NCI-H2029 (cell line): Measurements from ENCODE around the gene DUOX1.
A peak's percentile ranks its signal among the peaks of the same experiment; 100 is the strongest.
"Not testable (repeated sequence)": the region's sequence is repeated elsewhere in the genome, so short reads cannot be mapped to it uniquely, and the experiment has no call there.

ENCODE experiments used
- DNase-seq: peaks from one replicate; lab custom pipeline; 2025; lab: John Stamatoyannopoulos, UW

Gene DUOX1

DNA sequence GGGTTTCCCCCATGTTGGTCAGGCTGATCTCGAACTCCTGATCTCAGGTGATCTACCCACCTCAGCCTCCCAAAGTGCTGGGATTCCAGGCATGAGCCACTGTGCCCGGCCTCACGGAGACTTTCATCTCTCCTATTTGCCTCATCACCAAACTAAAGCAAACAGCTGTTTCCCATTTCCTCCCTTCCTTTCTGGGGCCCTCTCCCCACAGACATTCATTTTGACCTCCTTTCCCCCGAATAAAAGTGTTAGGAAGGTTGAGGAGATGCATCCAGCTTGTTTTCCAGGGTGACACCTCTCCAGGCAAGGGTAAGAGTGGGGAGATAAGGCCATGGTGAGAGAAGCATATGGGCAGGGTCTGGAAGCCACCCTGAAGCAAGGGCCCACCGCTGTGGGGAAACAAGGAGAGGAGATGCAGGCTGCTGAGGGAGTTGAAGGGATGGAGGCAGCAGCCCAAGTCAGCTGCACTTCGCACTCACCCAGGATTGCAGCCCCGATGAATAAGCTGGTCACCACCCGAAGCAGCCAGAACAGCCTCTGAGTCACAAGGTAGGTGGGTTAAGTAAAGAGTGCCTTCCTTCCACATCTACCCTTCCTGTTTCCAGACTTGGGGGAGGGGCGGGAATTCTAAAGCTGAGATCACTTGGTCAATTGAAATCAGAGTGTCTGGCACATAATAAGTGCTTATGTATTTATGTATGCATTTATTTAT is 7.9 kb upstream of the DUOX1 start:
- no peak for DNase-seq

DNA sequence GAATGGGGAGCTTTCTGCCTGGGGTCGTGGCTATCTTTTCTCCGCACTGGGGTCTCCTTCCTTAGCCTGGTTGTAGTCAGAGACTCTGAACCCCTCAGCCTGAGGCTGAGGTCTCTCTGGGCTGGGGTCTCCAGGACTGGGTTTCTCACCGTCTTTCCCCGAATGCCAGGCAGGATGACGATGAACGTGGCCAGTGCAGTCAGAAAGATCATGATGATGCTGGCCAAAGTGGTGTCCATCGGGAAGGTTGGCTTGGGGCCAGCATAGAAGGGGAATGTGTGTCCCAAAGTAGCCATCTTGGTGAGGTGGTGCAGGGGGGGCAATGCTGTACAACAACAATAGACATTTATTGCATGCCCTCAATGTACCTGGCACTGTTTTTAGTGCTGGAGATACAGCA is 7.1 kb upstream of the DUOX1 start:
- DNase-seq: no peak

DNA sequence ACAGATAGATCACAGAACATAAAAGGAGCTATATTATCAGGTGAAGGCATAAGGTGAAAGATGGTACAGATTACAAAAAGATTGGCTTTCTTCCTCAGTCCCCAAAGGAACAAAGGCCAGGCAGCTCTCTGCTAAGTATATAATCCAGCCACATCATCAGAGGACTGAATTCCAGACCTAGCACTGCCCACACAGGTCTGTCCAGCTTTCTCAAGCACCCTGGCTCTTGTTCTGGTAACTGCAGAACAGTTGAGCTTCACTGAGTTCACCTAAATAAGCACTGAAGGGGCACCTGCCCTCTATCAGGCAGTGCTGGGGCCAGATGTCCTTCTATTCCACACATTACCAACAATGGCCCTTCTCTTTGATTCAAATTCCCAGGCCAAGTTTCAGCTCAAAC is 6.4 kb upstream of the DUOX1 start:
- DNase-seq: no peak

GRCh38 chr15:45126535-45127158 is 3.1 kb upstream of the DUOX1 start:
- peak; percentile 22 for DNase-seq

DNA sequence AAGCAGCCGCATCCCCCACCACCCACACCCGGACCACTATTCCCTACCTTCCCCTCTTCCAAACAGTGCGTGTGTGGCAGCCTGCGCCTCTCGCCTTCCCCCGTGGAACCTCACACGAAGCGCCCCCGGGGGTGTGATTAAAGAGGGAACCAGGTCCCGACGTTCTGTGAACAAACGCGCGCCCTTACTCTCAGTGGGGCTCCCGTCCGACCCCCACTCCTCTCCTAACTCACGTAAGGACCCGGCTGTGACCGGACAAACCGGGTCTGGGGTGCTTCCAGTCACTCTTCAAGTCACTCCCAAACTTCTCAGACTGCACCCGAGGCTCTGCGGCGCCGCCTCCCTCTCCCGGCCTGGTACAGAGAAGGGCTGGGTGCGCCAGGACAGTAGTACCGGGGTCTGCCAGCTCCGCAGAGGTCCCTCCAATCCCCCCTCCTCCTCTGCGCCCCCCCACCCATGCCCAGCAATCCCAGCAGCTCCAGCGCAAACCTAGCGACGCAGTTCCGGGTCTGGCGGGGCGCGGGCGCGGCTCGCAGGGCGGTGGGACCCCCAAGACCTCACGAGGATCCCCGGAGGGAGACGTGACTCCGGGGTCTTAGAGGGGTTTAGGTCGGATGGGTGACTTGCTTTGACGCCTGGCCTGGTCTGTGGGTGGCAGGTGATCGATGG is 689 bp upstream of the DUOX1 start:
- DNase-seq: no peak

GRCh38 chr15:45130291-45131000 is 652 bp downstream of the DUOX1 start:
- no peak for DNase-seq

DNA sequence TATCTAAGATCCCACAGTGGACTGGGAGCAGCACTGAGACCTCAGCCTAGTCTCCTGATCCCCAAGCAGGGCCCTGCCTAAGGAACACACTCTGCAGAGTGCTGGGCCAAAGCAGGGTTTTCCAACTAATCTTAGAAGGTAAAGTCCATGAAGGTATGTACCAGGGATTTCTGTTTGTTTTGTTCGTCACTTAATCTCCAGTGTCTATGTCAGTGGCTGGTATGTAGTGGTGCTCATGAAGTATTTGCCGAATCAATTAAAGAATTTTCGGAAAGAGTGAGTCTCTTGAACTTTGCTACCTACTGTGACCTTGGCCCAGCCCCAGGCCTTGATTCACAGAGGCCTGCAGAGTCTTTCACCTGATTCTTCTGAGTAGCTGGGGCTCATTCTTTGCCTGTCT is 1.7 kb downstream of the DUOX1 start:
- DNase-seq: no peak

- no peak for DNase-seq
Observed at GRCh38 chr15:45132844-45133560, 3.2 kb downstream of the DUOX1 start.

GRCh38 chr15:45133561-45133920 is 3.7 kb downstream of the DUOX1 start:
- DNase-seq: no peak

- DNase-seq: no peak
Observed at GRCh38 chr15:45134046-45134445, 4.3 kb downstream of the DUOX1 start.

DNA sequence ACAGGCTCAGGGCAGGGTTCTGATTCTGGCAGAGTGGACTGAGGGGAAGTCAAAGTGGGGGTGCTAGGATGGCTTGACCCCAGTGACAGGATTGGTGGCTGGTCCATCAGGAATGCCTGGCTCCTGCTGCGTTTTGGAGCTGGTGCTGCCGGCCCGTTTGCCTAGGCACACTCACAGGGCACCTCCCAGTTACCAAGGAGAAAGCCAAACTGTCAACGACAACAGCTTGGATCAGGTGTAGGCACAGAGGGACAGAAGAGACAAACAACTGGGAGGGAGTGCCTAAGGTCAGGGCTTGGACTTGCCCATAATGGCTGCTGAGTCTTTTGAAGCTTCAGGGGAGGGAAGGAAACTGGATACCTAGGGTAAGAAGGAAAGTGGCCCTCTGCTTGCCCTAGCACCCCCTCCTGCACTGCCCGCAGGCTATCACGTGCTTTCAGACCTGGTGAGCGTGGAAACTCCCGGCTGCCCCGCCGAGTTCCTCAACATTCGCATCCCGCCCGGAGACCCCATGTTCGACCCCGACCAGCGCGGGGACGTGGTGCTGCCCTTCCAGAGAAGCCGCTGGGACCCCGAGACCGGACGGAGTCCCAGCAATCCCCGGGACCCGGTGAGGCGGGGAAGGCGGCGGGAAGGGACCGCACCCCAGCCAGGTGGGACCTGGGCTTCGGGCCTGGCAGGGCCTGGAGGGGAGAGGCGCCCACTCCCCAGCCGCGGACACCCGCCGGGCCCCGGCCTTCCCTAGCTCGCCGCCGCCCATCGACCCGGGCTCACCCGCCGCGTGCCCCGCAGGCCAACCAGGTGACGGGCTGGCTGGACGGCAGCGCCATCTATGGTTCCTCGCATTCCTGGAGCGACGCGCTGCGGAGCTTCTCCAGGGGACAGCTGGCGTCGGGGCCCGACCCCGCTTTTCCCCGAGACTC is 5.1 kb downstream of the DUOX1 start:
- DNase-seq: no peak

DNA sequence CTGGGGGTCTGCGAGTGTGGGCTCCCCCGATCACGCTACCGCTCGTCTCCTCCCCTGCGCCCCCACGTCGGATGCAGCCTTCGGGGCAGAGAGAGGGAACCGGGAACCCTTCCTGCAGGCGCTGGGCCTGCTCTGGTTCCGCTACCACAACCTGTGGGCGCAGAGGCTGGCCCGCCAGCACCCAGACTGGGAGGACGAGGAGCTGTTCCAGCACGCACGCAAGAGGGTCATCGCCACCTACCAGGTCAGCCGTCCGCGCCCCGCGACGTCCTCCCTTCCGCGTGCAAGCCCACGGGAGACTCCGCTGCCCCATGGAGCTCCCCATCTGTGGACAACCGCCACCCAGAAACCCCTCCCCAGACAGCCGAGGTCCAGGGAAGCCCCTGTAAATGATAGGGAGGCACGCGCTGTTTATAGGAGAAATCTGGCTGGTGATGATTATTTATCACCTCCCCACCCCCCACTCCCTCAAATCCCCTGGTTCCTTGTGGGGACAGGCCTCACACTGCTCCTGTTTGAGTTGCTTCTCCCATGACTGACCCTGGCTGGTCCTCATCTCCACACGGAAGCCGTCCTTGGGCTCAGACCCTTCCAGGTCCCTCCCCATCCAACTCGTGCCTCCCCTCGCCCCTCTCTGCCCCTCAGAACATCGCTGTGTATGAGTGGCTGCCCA is 6.0 kb downstream of the DUOX1 start:
- not testable (repeated sequence) for DNase-seq

GRCh38 chr15:45136378-45136764 is 6.6 kb downstream of the DUOX1 start:
- DNase-seq: no peak

- DNase-seq: no peak
Observed at GRCh38 chr15:45137703-45138102, 7.9 kb downstream of the DUOX1 start.

DNA sequence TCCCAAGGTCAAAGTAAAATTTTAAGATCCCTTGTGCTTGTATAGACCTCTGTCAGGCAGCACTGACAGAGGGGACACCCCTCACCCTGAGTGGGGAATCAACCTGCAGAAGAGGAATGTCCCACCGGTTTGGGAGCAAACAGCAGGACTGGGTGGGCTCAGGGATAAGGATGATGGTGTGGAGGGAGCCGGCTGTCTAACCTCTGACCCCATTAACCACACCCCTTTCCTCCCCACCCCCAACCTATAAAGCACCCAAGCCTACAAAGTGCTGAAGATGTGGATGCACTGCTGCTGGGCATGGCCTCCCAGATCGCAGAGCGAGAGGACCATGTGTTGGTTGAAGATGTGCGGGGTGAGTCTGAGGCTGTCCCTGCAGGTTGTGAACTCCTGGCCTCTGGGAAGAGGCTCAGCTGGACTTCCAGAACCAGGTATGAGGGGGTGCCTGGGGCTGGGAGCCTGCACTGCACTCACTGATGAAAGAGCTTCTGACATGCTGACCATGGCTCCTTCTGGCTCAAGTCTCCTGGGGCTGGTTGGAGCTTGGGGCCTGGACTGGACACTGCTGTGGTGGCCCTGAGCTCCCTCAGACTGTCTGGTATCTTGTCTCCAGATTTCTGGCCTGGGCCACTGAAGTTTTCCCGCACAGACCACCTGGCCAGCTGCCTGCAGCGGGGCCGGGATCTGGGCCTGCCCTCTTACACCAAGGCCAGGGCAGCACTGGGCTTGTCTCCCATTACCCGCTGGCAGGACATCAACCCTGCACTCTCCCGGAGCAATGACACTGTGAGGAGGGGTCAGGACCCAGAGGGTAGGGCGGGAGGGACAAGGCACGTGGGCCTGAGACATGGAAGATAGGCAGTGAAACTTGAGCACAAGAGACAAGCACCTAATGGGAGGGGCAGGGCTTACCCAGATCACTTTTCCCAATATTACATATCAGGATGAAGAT is 9.3 kb downstream of the DUOX1 start:
- DNase-seq: no peak

- no peak for DNase-seq
Observed at GRCh38 chr15:45139770-45140169, 10.0 kb downstream of the DUOX1 start.

- no peak for DNase-seq
Observed at GRCh38 chr15:45140557-45141250, 10.9 kb downstream of the DUOX1 start.

- DNase-seq: no peak
Observed at GRCh38 chr15:45141386-45141785, 11.6 kb downstream of the DUOX1 start.

GRCh38 chr15:45143056-45143455 is 13.3 kb downstream of the DUOX1 start:
- no peak for DNase-seq
